Stomach (tissue), 9 donors: ENCODE measurements around the gene HLA-DMB. TPM values are rescaled to one million over a fixed set of nuclear protein-coding genes. Genes with fewer than 3 reads are reported as not detected.
A peak's percentile ranks its signal among the peaks of the same experiment; 100 is the strongest.

Experiments used
- DNase-seq, 2 donors: peaks; one replicate each; pipeline versions ENCODE4 v3.0.0 to v3.0.0-alpha.2; 2013 to 2019
- H3K27ac ChIP-seq, 5 donors: fragments of 200-600 bp in 4 of 5; sonication (generic) in 4 of 5; one replicate each; pipeline ENCODE4 v1.5.1; 2013 to 2019; ENCODE audit warnings: mild to moderate bottlenecking in 1 of 5, moderate library complexity in 1 of 5
- H3K27me3 ChIP-seq, 3 donors: fragments of 200-600 bp; sonication (generic); one replicate each; pipeline ENCODE4 v1.5.1; 2017 to 2019; ENCODE audit warnings: mixed run types in 1 of 3
- H3K36me3 ChIP-seq, 4 donors: fragments of 200-600 bp; sonication (generic); 1 replicate in 3 of 4; 2 replicates in 1 of 4; pipeline ENCODE4 v1.5.1; 2016 to 2019
- H3K4me1 ChIP-seq, 4 donors: fragments of 200-600 bp; sonication (generic); one replicate each; pipeline ENCODE4 v1.5.1; 2016 to 2019
- H3K4me3 ChIP-seq, 4 donors: fragments of 200-600 bp; sonication (generic) in 3 of 4; one replicate each; pipeline ENCODE4 v1.5.1; 2016 to 2019; ENCODE audit warnings: mild to moderate bottlenecking in 1 of 4
- H3K9me3 ChIP-seq, 4 donors: fragments of 200-600 bp; sonication (generic); one replicate each; pipeline ENCODE4 v1.5.1; 2016 to 2019
- CTCF ChIP-seq, 7 experiments: fragments of 450-650 bp in 4 of 7; fragments of 200-600 bp in 3 of 7; sonication (generic) in 3 of 7; IDR thresholded peaks; one replicate each; pipeline ENCODE4 v1.5.1; 2016 to 2019; ENCODE audit warnings: antibody characterized with exemption in 7 of 7, control low read depth in 2 of 7, mild to moderate bottlenecking in 1 of 7
- EP300 ChIP-seq: sonication (generic); formaldehyde crosslinking; IDR thresholded peaks from one replicate; pipeline ENCODE4 v1.6.1; 2017; ENCODE audit warnings: antibody characterized with exemption
- POLR2A ChIP-seq, 4 donors: fragments of 450-650 bp; IDR thresholded peaks; one replicate each; pipeline ENCODE4 v1.6.1; 2016; ENCODE audit warnings: antibody characterized with exemption in 4 of 4, control low read depth in 2 of 4, mild to moderate bottlenecking in 1 of 4, moderate library complexity in 1 of 4
- POLR2AphosphoS5 ChIP-seq, 3 donors: sonication (generic); formaldehyde crosslinking; IDR thresholded peaks; one replicate each; pipeline ENCODE4 v1.6.1; 2016; ENCODE audit warnings: antibody characterized with exemption in 3 of 3
- WGBS, 5 donors: extraction: QIAGEN DNeasy Blood & Tissue Kit in 3 of 5; methylation state at CpG; one replicate each; pipeline versions ENCODE4 v1.1.5 to v1.1.7; 2013 to 2018; 5-methylcytosine and 5-hydroxymethylcytosine counted together
- intact Hi-C: fragments of 100-400 bp; cut with DNase I; formaldehyde crosslinking; loops from one replicate; pipeline ENCODE4 v1.15.1; 2023; ENCODE audit warnings: low total_unique reads
- polyA plus RNA-seq, 3 donors: library from polyadenylated mRNA; stranded (reverse); fragments of 200-250 nt; gene quantifications; one replicate each; pipeline ENCODE4 v1.2.3, GENCODE V29; 2013
- total RNA-seq, 5 donors: library from RNA; depleted of rRNA; stranded (reverse); fragments of >200 nt; gene quantifications; one replicate each; pipeline versions ENCODE4 v1.1.0 to v1.2.3, GENCODE V29; 2014 to 2016
- donor health status: healthy with polysubstance abuse.
- donor health status: Bipolar disorder and iron deficiency.
- donor health status: healthy.

Gene HLA-DMB
- total and polyA plus RNA-seq, 8 donors = 7.6 to 27.1 (median 11.8) TPM; not detected in 1

GRCh38 chr6:32968093-32968866, 27.5 kb upstream of the HLA-DMB start, which contains the start of gene BRD2:
Gene BRD2 (plus strand): TSS chr6:32968594. CDS start chr6:32972899, 4,305 bp downstream.
- TF ChIP-seq POLR2A (IDR thresholded peaks at IDR 0.05) (peak in 2 of 4 donors; percentile 77 to 78), EP300 (no peak), CTCF (IDR thresholded peaks at IDR 0.05) (no peak), POLR2AphosphoS5 (IDR thresholded peaks at IDR 0.05) (peak; percentile 90 to 97 (median 93))
- Histone ChIP-seq H3K4me3 (peak within 1 kb of the TSS; percentile 73 to 99 (median 88)), H3K4me1 (peaks cover 19 to 36% (median 19%) of the 10 kb centered on the region in 4 donors), H3K9me3 (no peaks in the 10 kb centered on the region), H3K27me3 (no peaks in the 10 kb centered on the region), H3K36me3 (peaks cover 11% of the 10 kb centered on the region in 4 donors), H3K27ac (peak within 1 kb of the TSS; percentile 93 to 100 (median 99))
- intact Hi-C loops = no loop called here
- DNase-seq = peak; percentile 96 to 99
- WGBS, 5 donors = 0% methylated on average over 14 to 62 of the region's 62 CpGs

- peak in 1 of 2 donors; percentile 81 for DNase-seq
- Histone ChIP-seq H3K27ac (peak overlapping the region; percentile 93 to 100 (median 99)), H3K36me3 (peaks cover 2 to 3% (median 3%) of the 10 kb centered on the region in 4 donors), H3K4me3 (peak overlapping the region; percentile 73 to 99 (median 88)), H3K27me3 (no peaks in the 10 kb centered on the region), H3K4me1 (peaks cover 19 to 36% (median 19%) of the 10 kb centered on the region in 4 donors), H3K9me3 (no peaks in the 10 kb centered on the region)
- TF ChIP-seq POLR2A (IDR thresholded peaks at IDR 0.05) (no peak), CTCF (IDR thresholded peaks at IDR 0.05) (peak in 5 of 7 experiments; percentile 11 to 52 (median 34)), POLR2AphosphoS5 (IDR thresholded peaks at IDR 0.05) (peak in 2 of 3 donors; percentile 9 to 11)
- intact Hi-C loops = no loop called here
- 2 to 5% (median 3%) methylated on average over 16 of the region's 16 CpGs for WGBS, 5 donors
These were observed 26.6 kb upstream of the HLA-DMB start for GRCh38 chr6:32967151-32968091.

- WGBS, 5 donors = 72 to 81% (median 75%) methylated on average over 5 of the region's 5 CpGs
- Histone ChIP-seq H3K27ac (no peak overlapping the region), H3K4me1 (peaks cover 19 to 36% (median 19%) of the 10 kb centered on the region in 4 donors), H3K4me3 (no peak overlapping the region), H3K36me3 (no peaks in the 10 kb centered on the region), H3K9me3 (no peaks in the 10 kb centered on the region), H3K27me3 (no peaks in the 10 kb centered on the region)
- DNase-seq = no peak
- intact Hi-C loops = no loop called here
- TF ChIP-seq EP300 = no peak
- TF ChIP-seq POLR2A (IDR thresholded peaks at IDR 0.05) = no peak
- TF ChIP-seq CTCF (IDR thresholded peaks at IDR 0.05) = no peak
- TF ChIP-seq POLR2AphosphoS5 (IDR thresholded peaks at IDR 0.05) = no peak
These were observed 23.9 kb upstream of the HLA-DMB start for GRCh38 chr6:32964776-32965175.

GRCh38 chr6:32963866-32964265, 23.0 kb upstream of the HLA-DMB start:
- TF ChIP-seq POLR2A (IDR thresholded peaks at IDR 0.05) = no peak
- no peak for TF ChIP-seq POLR2AphosphoS5 (IDR thresholded peaks at IDR 0.05)
- no peak for TF ChIP-seq CTCF (IDR thresholded peaks at IDR 0.05)
- no peak for TF ChIP-seq EP300
- H3K27ac ChIP-seq = no peak overlapping the region

More at GRCh38 chr6:32963866-32964265, 23.0 kb upstream of the HLA-DMB start:
- no peak for DNase-seq
- no peaks in the 10 kb centered on the region for H3K9me3 ChIP-seq
- intact Hi-C loops = no loop called here
- no peaks in the 10 kb centered on the region for H3K27me3 ChIP-seq
- no peaks in the 10 kb centered on the region for H3K36me3 ChIP-seq
- peaks cover 19 to 36% (median 19%) of the 10 kb centered on the region in 4 donors for H3K4me1 ChIP-seq
- H3K4me3 ChIP-seq = no peak overlapping the region
- WGBS, 5 donors = 45 to 67% (median 55%) methylated on average over 1 of the region's 1 CpG
